GM23248 (cell line): ENCODE measurements around the gene MSL2. TPM values are rescaled to one million over a fixed set of nuclear protein-coding genes. Genes with fewer than 3 reads are reported as not detected.
A peak's percentile ranks its signal among the peaks of the same experiment; 100 is the strongest.

Experiments used
- DNase-seq: peaks from one replicate; pipeline ENCODE4 v3.0.0-alpha.2; 2015
- H2AFZ ChIP-seq: fragments of 200-600 bp; sonication (generic); 2 replicates; pipeline ENCODE4 v1.6.1; 2016; ENCODE audit warnings: antibody characterized with exemption
- H3F3A ChIP-seq: fragments of 200-600 bp; sonication (generic); 2 replicates; pipeline ENCODE4 v1.6.1; 2016; ENCODE audit warnings: mild to moderate bottlenecking, antibody characterized with exemption, mixed run types; ENCODE audit not compliant: insufficient read depth
- H3K27ac ChIP-seq: fragments of 200-600 bp; sonication (generic); 2 replicates; pipeline ENCODE4 v1.5.1; 2016; ENCODE audit warnings: mild to moderate bottlenecking
- H3K27me3 ChIP-seq: fragments of 200-600 bp; sonication (generic); replicated peaks from 2 replicates; pipeline ENCODE4 v1.6.1; 2016; ENCODE audit warnings: mild to moderate bottlenecking; ENCODE audit not compliant: insufficient read depth
- H3K36me3 ChIP-seq: fragments of 200-600 bp; sonication (generic); 2 replicates; pipeline ENCODE4 v1.6.1; 2016; ENCODE audit warnings: low read depth, mild to moderate bottlenecking
- H3K4me1 ChIP-seq: fragments of 200-600 bp; sonication (generic); 2 replicates; pipeline ENCODE4 v1.6.1; 2016; ENCODE audit warnings: mild to moderate bottlenecking; ENCODE audit not compliant: insufficient read depth
- H3K4me2 ChIP-seq: fragments of 200-600 bp; sonication (generic); one replicate; pipeline ENCODE4 v1.6.1; 2016; ENCODE audit warnings: mild to moderate bottlenecking; ENCODE audit not compliant: unreplicated experiment
- H3K4me3 ChIP-seq: fragments of 200-600 bp; sonication (generic); 2 replicates; pipeline ENCODE4 v1.5.1; 2016; ENCODE audit warnings: mild to moderate bottlenecking
- H3K79me2 ChIP-seq: fragments of 200-600 bp; sonication (generic); 2 replicates; pipeline ENCODE4 v1.6.1; 2016; ENCODE audit warnings: mild to moderate bottlenecking; ENCODE audit not compliant: insufficient read depth
- H3K9ac ChIP-seq: fragments of 200-600 bp; sonication (generic); 2 replicates; pipeline ENCODE4 v1.6.1; 2016; ENCODE audit warnings: mild to moderate bottlenecking
- H3K9me2 ChIP-seq: fragments of 200-600 bp; sonication (generic); 2 replicates; pipeline ENCODE4 v1.6.1; 2016; ENCODE audit warnings: mixed run types, mild to moderate bottlenecking, moderate library complexity; ENCODE audit not compliant: insufficient read depth
- H3K9me3 ChIP-seq: fragments of 200-600 bp; sonication (generic); one replicate; pipeline ENCODE4 v1.6.1; 2017; ENCODE audit warnings: low read depth
- H4K20me1 ChIP-seq: fragments of 200-600 bp; sonication (generic); 2 replicates; pipeline ENCODE4 v1.6.0; 2016; ENCODE audit not compliant: insufficient read depth
- EZH2 ChIP-seq: fragments of 200-600 bp; sonication (generic); IDR thresholded peaks from 2 replicates; pipeline ENCODE4 v1.6.1; 2018; ENCODE audit warnings: antibody characterized with exemption, mild to moderate bottlenecking; ENCODE audit not compliant: insufficient read depth, poor library complexity, severe bottlenecking
- EZH2phosphoT487 ChIP-seq: fragments of 200-600 bp; sonication (generic); IDR thresholded peaks from 2 replicates; pipeline ENCODE4 v1.6.1; 2018; ENCODE audit warnings: antibody characterized with exemption, moderate library complexity, mild to moderate bottlenecking, low read depth; ENCODE audit not compliant: insufficient read depth
- WGBS, 2 experiments: methylation state at CpG; one replicate each; pipeline ENCODE4 v1.1.6; 2015 to 2017; ENCODE audit warnings: low lambda C conversion rate in 2 of 2, low coverage in 1 of 2; ENCODE audit errors: missing lambda C conversion rate in 2 of 2; 5-methylcytosine and 5-hydroxymethylcytosine counted together
- in situ Hi-C: fragments of 300-500 bp; cut with MboI; formaldehyde crosslinking; loops from 2 replicates; pipeline ENCODE4 v1.15.0; 2020
- polyA plus RNA-seq: library from polyadenylated mRNA; unstranded; fragments of >200 nt; fragmentation: Nextera tagmentation; extraction: Ambion mirVana; gene quantifications from 2 replicates; pipeline ENCODE4 v1.2.1, GENCODE V29; 2016
- total RNA-seq: library from RNA; depleted of rRNA; stranded (reverse); fragments of >200 nt; shearing (Covaris generic); gene quantifications from 2 replicates; pipeline ENCODE4 v1.2.3, GENCODE V29; 2014

MSL2 gene
- total and polyA plus RNA-seq, 2 experiments from 2014 or later, result 3.3 to 15.2 TPM

- Histone ChIP-seq H3K9me3 (no peaks in the 10 kb centered on the region), H2AFZ (no peak overlapping the region), H3K9me2 (no peaks in the 10 kb centered on the region), H3K4me1 (peaks cover 37% of the 10 kb centered on the region), H3K9ac (peak overlapping the region; percentile 46), H3K27me3 (no peaks in the 10 kb centered on the region), H3K27ac (peak overlapping the region; percentile 91), H3K36me3 (peaks cover 8% of the 10 kb centered on the region; the same call in 1 of the 2 replicates), H3K4me2 (peak overlapping the region; percentile 26), H3F3A (peaks cover 34% of the 10 kb centered on the region), H3K4me3 (no peak overlapping the region), H3K79me2 (peaks cover 47% of the 10 kb centered on the region), H4K20me1 (no peaks in the 10 kb centered on the region)
- DNase-seq, result peak; percentile 58
- in situ Hi-C loops, result no loop called here
- WGBS, 2 experiments, result 71 to 76% methylated on average over 4 of the region's 4 CpGs
- no peak for TF ChIP-seq EZH2
- TF ChIP-seq EZH2phosphoT487, result no peak
Measured at GRCh38 chr3:136141891-136142290, 54.2 kb downstream of the MSL2 start.

- peak; percentile 56 for DNase-seq
- Histone ChIP-seq H3K79me2 (peaks cover 42% of the 10 kb centered on the region), H3K4me1 (peaks cover 32% of the 10 kb centered on the region), H3K27me3 (no peaks in the 10 kb centered on the region), H2AFZ (no peak overlapping the region), H3F3A (peaks cover 34% of the 10 kb centered on the region), H3K9ac (peak overlapping the region; percentile 46; the same call in 1 of the 2 replicates), H3K9me2 (no peaks in the 10 kb centered on the region), H3K27ac (peak overlapping the region; percentile 91), H3K4me2 (peak overlapping the region; percentile 26), H3K9me3 (no peaks in the 10 kb centered on the region), H3K4me3 (no peak overlapping the region), H4K20me1 (no peaks in the 10 kb centered on the region), H3K36me3 (peaks cover 5% of the 10 kb centered on the region; the same call in 1 of the 2 replicates)
- no peak for TF ChIP-seq EZH2phosphoT487
- no peak for TF ChIP-seq EZH2
- in situ Hi-C loops, result no loop called here
Measured at GRCh38 chr3:136141291-136141785, 54.8 kb downstream of the MSL2 start.

GRCh38 chr3:136136454-136136853, 59.7 kb downstream of the MSL2 start:
- Histone ChIP-seq H3K27me3 (no peaks in the 10 kb centered on the region), H3F3A (peaks cover 34% of the 10 kb centered on the region), H3K4me3 (no peak overlapping the region), H3K36me3 (no peaks in the 10 kb centered on the region), H2AFZ (no peak overlapping the region), H3K4me2 (no peak overlapping the region), H3K79me2 (peaks cover 8% of the 10 kb centered on the region), H3K9me2 (no peaks in the 10 kb centered on the region), H3K4me1 (peaks cover 9% of the 10 kb centered on the region), H3K9me3 (no peaks in the 10 kb centered on the region), H3K9ac (no peak overlapping the region), H3K27ac (no peak overlapping the region), H4K20me1 (no peaks in the 10 kb centered on the region)
- in situ Hi-C loops, result no loop called here
- DNase-seq, result no peak
- TF ChIP-seq EZH2 (no peak), EZH2phosphoT487 (no peak)
- WGBS, 2 experiments, result 60 to 66% methylated on average over 2 of the region's 2 CpGs

DNA sequence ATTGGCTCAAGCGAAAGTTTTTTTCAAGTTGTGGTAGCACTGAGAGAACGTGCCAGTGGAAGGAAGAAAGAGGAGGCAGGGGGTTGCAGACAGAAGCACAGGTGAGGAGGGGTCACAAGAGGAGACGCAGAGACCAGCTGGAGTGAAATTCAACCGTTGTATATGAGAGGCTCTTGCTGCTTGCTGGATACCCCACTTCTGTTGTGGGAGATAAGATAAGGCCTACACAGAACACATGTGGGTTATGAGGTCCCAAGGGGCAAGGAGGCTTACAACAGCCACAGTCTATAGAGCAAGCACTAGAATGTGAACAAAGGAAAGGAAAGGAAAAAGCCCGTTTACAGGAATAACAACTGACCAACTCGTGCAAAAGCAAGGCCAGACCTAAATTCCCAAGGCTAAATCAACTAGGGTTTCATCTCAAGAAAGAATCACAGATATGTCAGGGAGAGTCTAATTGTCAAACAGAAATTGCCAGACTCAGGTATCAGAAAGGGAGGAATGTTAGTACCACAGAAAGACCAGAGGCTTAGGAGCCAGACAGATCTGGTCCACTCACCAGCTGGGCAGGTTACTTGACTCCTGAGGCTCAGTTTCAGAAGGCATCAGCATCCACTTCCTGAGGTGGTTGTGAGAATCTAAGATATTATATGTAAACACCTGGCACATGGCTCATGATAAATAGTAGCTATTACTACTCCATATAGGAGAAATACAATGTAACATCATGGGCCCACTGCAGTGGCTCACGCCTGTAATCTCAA, 60.9 kb downstream of the MSL2 start:
- 71 to 75% methylated on average over 7 of the region's 7 CpGs for WGBS, 2 experiments
- Histone ChIP-seq H3K9me2 (no peaks in the 10 kb centered on the region), H3F3A (peaks cover 23% of the 10 kb centered on the region), H3K9ac (no peak overlapping the region), H3K27ac (no peak overlapping the region), H3K4me1 (no peaks in the 10 kb centered on the region), H3K27me3 (no peaks in the 10 kb centered on the region), H3K36me3 (no peaks in the 10 kb centered on the region), H3K4me3 (no peak overlapping the region), H2AFZ (no peak overlapping the region), H3K9me3 (no peaks in the 10 kb centered on the region), H3K79me2 (peaks cover 8% of the 10 kb centered on the region), H4K20me1 (no peaks in the 10 kb centered on the region), H3K4me2 (no peak overlapping the region)
- in situ Hi-C loops, result no loop called here
- no peak for TF ChIP-seq EZH2phosphoT487
- no peak for TF ChIP-seq EZH2
- DNase-seq, result no peak
